ENCODE data around the gene USP36. TPM values are rescaled to one million over a fixed set of nuclear protein-coding genes. Genes with fewer than 3 reads are reported as not detected.

The USP36 gene
- total and polyA plus RNA-seq, 9 of the 15 experiments (the other 6 are each of a cell fraction or from before 2014, with no cell fraction given) = 6.4 to 72.8 (median 22.5) TPM

GRCh38 chr17:78864117-78864516 is 23.5 kb upstream of the USP36 start:
- no peaks in the 10 kb centered on the region for H3K9me3 ChIP-seq (replicated peaks; ENCODE audit: control insufficient read depth, insufficient read depth, low read depth, low read length)
- H3K27ac ChIP-seq (ENCODE audit: extremely low read depth, low read depth, low read length) = no peak overlapping the region
- no peak overlapping the region for H2AFZ ChIP-seq (ENCODE audit: low read depth, low read length)
- H3K27me3 ChIP-seq (ENCODE audit: control insufficient read depth in 2 of 2, insufficient read depth in 2 of 2, low read length in 2 of 2) = peaks cover 14 to 24% of the 10 kb centered on the region in 2 experiments
- in situ Hi-C loops (cut with MboI) (no loop called here), intact Hi-C loops (cut with micrococcal nuclease) (no loop called here)
- no peak for DNase-seq (ENCODE audit: extremely low read depth in 1 of 4, low spot score in 3 of 4)
- no peaks in the 10 kb centered on the region for H4K20me1 ChIP-seq (replicated peaks; ENCODE audit: control insufficient read depth, insufficient read depth, low read length)
- no peak for ATAC-seq
- peaks cover 3 to 15% of the 10 kb centered on the region in 2 experiments; a peak in 3 of 5 replicates for H3K4me1 ChIP-seq (replicated peaks in 1 of 2; ENCODE audit: control insufficient read depth in 2 of 2, insufficient read depth in 2 of 2, low read length in 2 of 2)
- no peak overlapping the region for H3K9ac ChIP-seq (ENCODE audit: insufficient read depth in 1 of 2, low read depth in 2 of 2, low read length in 2 of 2)
- WGBS (ENCODE audit: insufficient coverage, low coverage, missing lambda C conversion rate) = 0% methylated on average over 1 of the region's 1 CpG
- no peaks in the 10 kb centered on the region for H3K79me2 ChIP-seq (ENCODE audit: control insufficient read depth, insufficient read depth, low read length)
- H3K36me3 ChIP-seq (ENCODE audit: control insufficient read depth, insufficient read depth, low read length) = no peaks in the 10 kb centered on the region
- H3K4me3 ChIP-seq = no peak overlapping the region
- H3K4me2 ChIP-seq (ENCODE audit: insufficient read depth, low read length) = no peak overlapping the region
- H3K9me1 ChIP-seq (ENCODE audit: control insufficient read depth, insufficient read depth, low read length) = no peaks in the 10 kb centered on the region
- CTCF ChIA-PET (ENCODE audit: low intra/inter-chr PET ratio) = no interaction called here
- BruUV-seq (replicated peaks) = no TSS peak
- POLR2A ChIA-PET = interaction anchor here (0.6 to 1.0 kb wide), 2 partner anchors 9 to 18 kb away, joined by 3 read pairs; no protein-coding TSS in a partner anchor
- no peak for FAIRE-seq
- TF ChIP-seq HDAC1 (IDR thresholded peaks at IDR 0.05) (0 out of 4 replicates have a peak, but pooled peaks of 1 of the 2 experiments have one; percentile 23), PREB (CRISPR knock-in tag; IDR thresholded peaks at IDR 0.05) (no peak), OTX1 (CRISPR knock-in tag; IDR thresholded peaks at IDR 0.05) (peak; percentile 56; the same call in 1 of the 2 replicates), ETV1 (tag; conservative IDR thresholded peaks at IDR 0.05; ENCODE audit: low read depth) (0 out of 2 replicates have a peak, but pooled peaks have one; percentile 23), ZBTB26 (CRISPR knock-in tag; IDR thresholded peaks at IDR 0.05) (0 out of 2 replicates have a peak, but pooled peaks have one; percentile 35), MYBL2 (IDR thresholded peaks at IDR 0.05; ENCODE audit: low read depth) (no peak), MYBL2 (CRISPR knock-in tag; IDR thresholded peaks at IDR 0.05; ENCODE audit: borderline replicate concordance) (no peak), BCLAF1 (IDR thresholded peaks at IDR 0.05; ENCODE audit: borderline replicate concordance in 1 of 2, control insufficient read depth in 1 of 2, low read depth in 2 of 2, low read length in 1 of 2) (no peak), VEZF1 (CRISPR knock-in tag; IDR thresholded peaks at IDR 0.05) (0 out of 2 replicates have a peak, but pooled peaks have one; percentile 13), NFYB (IDR thresholded peaks at IDR 0.05; ENCODE audit: extremely low read depth, insufficient read length) (no peak), ELF4 (CRISPR knock-in tag; IDR thresholded peaks at IDR 0.05) (peak; percentile 75; the same call in 1 of the 2 replicates), ZBTB43 (CRISPR knock-in tag; IDR thresholded peaks at IDR 0.05) (no peak), XRCC4 (IDR thresholded peaks at IDR 0.05; ENCODE audit: extremely low read depth, insufficient read depth, insufficient read length) (no peak)

Data from K562 (cell line).